ENCODE data around the gene PLEKHA6.

DNA sequence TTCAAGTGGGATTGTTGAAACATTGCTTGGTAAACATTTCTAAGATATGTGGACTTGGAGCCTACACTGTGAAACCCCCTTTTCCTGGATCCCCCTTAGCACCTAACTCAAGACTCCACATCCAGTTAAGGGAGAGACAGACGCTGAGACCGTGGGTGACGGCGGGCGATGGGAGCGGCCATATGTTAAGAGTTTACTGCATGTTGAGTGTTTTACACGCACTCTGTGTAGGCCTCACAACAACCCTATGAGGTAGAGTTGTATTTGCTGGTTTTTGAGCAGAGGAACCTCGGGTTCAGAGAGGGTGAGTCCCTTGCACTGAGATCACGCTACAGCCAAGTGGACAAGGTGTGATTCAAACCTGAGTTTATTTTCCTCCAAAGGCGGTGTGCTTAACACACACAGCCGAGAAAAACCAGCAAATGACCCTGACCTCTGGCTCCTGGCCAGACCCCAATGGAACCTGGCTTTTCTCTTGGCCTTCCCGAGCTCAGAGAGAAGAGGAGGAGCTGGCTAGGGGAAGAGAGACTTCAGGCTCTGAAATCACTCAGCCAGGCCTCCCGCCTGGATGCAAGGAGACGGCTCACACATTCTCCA lies 99.0 kb downstream of the PLEKHA6 start:
- TF ChIP-seq, protein P1, sequence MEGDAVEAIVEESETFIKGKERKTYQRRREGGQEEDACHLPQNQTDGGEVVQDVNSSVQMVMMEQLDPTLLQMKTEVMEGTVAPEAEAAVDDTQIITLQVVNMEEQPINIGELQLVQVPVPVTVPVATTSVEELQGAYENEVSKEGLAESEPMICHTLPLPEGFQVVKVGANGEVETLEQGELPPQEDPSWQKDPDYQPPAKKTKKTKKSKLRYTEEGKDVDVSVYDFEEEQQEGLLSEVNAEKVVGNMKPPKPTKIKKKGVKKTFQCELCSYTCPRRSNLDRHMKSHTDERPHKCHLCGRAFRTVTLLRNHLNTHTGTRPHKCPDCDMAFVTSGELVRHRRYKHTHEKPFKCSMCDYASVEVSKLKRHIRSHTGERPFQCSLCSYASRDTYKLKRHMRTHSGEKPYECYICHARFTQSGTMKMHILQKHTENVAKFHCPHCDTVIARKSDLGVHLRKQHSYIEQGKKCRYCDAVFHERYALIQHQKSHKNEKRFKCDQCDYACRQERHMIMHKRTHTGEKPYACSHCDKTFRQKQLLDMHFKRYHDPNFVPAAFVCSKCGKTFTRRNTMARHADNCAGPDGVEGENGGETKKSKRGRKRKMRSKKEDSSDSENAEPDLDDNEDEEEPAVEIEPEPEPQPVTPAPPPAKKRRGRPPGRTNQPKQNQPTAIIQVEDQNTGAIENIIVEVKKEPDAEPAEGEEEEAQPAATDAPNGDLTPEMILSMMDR (IDR thresholded peaks at IDR 0.05): no peak
- no peak for TF ChIP-seq POLR2A (IDR thresholded peaks at IDR 0.05)
- TF ChIP-seq POLR2AphosphoS5 (IDR thresholded peaks at IDR 0.05): no peak
